Brain microvascular endothelial cell (primary cell): Measurements from ENCODE around the gene LMLN.

Experiments
- DNase-seq: peaks from one replicate; pipeline ENCODE4 v3.0.0-alpha.2; 2020
- H3K27ac ChIP-seq: fragments of 250-450 bp; sonication (Bioruptor Pico); 2 replicates; pipeline ENCODE4 v1.5.1; 2020; ENCODE audit warnings: mild to moderate bottlenecking, moderate library complexity
- H3K27me3 ChIP-seq: fragments of 250-450 bp; sonication (Bioruptor Pico); replicated peaks from 2 replicates; pipeline ENCODE4 v1.5.1; 2020; ENCODE audit warnings: mild to moderate bottlenecking
- H3K36me3 ChIP-seq: fragments of 250-450 bp; sonication (Bioruptor Pico); replicated peaks from 2 replicates; pipeline ENCODE4 v1.5.1; 2020; ENCODE audit warnings: mild to moderate bottlenecking
- H3K4me3 ChIP-seq: 2 replicates; pipeline ENCODE4 v1.5.1; 2011; ENCODE audit warnings: low read depth, mild to moderate bottlenecking, control low read depth, low read length, moderate library complexity
- in situ Hi-C: cut with HindIII; loops from 2 replicates; pipeline ENCODE4 v1.10.0; 2017; ENCODE audit warnings: low sequenced_read_pairs, low pct_ligation_motif_present
- TF ChIP-seq, protein P1 (sequence below): IDR thresholded peaks from 2 replicates; pipeline ENCODE4 v1.5.1; 2011; ENCODE audit warnings: low read depth, mild to moderate bottlenecking, moderate library complexity, low read length, control low read depth, inconsistent platforms; ENCODE audit errors: missing control alignments

The LMLN gene

DNA sequence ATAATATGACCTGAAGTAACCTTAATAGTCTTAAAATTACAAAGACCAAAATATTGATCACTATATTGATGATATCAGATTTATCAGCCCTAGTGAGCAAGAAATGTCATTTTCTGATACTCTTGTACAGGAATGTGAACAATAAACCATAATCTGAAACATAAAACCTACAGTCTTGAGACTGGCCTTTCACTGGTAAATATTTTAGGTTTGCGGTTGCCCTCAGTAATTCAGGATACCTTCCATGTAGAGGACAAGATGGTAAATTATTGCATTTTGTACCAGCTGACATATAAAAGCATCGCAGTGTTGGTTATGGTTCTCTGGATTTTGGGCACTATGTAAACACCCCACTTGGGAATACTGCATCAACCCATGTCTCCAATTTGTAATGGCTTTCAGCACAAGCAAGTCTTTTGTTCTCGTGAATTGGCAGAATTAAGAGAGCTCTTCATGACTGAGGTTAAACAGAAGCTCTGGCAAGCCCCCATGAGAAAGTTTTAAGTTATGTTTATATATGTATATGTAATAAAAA is 128.5 kb downstream of the LMLN start:
- no peaks in the 10 kb centered on the region for H3K36me3 ChIP-seq
- in situ Hi-C loops, result no loop called here
- H3K27ac ChIP-seq, result no peak overlapping the region
- peaks cover 11% of the 10 kb centered on the region for H3K27me3 ChIP-seq
- DNase-seq, result no peak
- TF ChIP-seq, protein P1, sequence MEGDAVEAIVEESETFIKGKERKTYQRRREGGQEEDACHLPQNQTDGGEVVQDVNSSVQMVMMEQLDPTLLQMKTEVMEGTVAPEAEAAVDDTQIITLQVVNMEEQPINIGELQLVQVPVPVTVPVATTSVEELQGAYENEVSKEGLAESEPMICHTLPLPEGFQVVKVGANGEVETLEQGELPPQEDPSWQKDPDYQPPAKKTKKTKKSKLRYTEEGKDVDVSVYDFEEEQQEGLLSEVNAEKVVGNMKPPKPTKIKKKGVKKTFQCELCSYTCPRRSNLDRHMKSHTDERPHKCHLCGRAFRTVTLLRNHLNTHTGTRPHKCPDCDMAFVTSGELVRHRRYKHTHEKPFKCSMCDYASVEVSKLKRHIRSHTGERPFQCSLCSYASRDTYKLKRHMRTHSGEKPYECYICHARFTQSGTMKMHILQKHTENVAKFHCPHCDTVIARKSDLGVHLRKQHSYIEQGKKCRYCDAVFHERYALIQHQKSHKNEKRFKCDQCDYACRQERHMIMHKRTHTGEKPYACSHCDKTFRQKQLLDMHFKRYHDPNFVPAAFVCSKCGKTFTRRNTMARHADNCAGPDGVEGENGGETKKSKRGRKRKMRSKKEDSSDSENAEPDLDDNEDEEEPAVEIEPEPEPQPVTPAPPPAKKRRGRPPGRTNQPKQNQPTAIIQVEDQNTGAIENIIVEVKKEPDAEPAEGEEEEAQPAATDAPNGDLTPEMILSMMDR, result no peak
- no peak overlapping the region for H3K4me3 ChIP-seq

DNA sequence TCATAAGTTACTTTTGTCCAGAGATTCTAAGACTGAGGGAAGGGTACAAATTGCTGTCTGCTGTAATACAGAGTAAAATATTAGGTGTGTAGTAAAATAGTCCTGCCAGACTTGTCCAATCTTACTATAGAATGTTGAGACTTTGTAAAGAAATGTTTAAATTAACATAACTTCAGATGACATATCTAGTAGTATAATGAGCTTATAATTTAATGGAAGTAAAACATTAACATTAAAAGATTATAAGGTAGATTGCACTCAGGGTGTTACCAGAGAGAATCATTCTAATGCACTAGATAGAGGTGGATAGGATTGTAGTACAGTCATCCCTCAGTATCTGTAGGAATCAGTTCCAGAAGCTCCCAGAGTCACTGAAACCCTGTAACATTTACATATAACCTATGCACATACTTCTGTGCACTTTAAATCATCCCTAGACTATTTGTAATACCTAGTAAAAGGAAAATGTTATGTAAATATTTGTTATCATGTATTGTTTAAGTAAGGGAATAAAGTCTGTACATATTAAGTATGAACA is 130.8 kb downstream of the LMLN start:
- Histone ChIP-seq H3K36me3 (no peaks in the 10 kb centered on the region), H3K27me3 (peaks cover 4% of the 10 kb centered on the region), H3K4me3 (no peak overlapping the region), H3K27ac (no peak overlapping the region)
- TF ChIP-seq, protein P1, result no peak
- in situ Hi-C loops, result no loop called here
- no peak for DNase-seq

DNA sequence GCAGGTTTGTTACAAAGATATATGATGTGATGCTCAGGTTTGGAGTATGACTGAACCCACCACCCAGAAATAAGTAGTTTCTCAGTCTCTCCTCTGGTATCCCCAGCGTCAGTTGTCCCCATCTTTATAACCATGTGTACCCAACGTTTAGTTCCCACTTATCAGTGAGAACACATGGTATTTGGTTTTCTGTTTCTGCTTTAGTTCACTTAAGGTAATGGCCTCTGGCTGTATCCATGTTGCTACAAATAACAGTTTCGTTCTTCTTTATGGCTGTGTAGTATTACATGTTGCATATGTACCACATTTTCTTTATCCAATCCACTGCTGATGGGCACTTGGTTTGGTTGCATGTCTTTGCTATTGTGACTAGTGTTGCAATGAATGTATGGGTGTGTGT is 132.3 kb downstream of the LMLN start:
- DNase-seq, result no peak
- in situ Hi-C loops, result no loop called here
- Histone ChIP-seq H3K36me3 (no peaks in the 10 kb centered on the region), H3K27me3 (peaks cover 2% of the 10 kb centered on the region), H3K27ac (no peak overlapping the region), H3K4me3 (no peak overlapping the region)
- TF ChIP-seq, protein P1, result no peak

DNA sequence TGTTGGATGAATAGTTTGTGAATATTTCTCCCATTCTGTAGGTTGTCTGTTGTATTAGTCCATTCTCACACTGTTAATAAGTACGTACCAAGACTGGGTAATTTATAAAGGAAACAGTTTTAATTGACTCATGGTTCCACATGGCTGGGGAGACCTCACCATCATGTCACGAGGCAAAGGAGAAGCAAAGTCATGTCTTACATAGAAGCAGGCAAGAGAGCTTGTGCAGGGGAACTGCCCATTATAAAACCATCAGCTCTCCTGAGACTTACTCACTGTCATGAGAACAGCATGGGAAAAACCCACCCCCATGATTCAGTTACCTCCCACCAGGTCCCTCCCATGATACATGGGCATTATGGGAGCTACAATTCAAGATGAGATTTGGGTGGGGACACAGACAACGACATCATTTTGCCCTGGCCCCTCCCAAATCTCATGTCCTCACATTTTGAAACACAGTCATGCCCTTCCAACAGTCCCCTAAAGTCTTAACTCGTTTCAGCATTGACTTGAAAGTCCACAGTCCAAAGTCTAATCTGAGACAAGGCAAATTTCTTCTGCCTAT is 133.2 kb downstream of the LMLN start:
- TF ChIP-seq, protein P1, result no peak
- H3K27me3 ChIP-seq, result no peaks in the 10 kb centered on the region
- H3K36me3 ChIP-seq, result no peaks in the 10 kb centered on the region
- DNase-seq, result no peak
- in situ Hi-C loops, result no loop called here
- no peak overlapping the region for H3K4me3 ChIP-seq
- H3K27ac ChIP-seq, result no peak overlapping the region
